Activated CD4-positive, alpha-beta T cell treated with anti-CD3 and anti-CD28 coated beads, Interleukin-2, Interleukin-4, amounts not matched to agents 100 ng/mL and 50 ng/mL, durations not matched to agents 16 hours and 8 hours (primary cell): Measurements from ENCODE around the gene CFAP46.
"Not testable (repeated sequence)": the region's sequence is repeated elsewhere in the genome, so short reads cannot be mapped to it uniquely, and the experiment has no call there.

ENCODE experiments used
- DNase-seq: peaks from one replicate; pipeline ENCODE4 v3.0.0-alpha.2; 2020; ENCODE audit warnings: low spot score

The CFAP46 gene

DNA sequence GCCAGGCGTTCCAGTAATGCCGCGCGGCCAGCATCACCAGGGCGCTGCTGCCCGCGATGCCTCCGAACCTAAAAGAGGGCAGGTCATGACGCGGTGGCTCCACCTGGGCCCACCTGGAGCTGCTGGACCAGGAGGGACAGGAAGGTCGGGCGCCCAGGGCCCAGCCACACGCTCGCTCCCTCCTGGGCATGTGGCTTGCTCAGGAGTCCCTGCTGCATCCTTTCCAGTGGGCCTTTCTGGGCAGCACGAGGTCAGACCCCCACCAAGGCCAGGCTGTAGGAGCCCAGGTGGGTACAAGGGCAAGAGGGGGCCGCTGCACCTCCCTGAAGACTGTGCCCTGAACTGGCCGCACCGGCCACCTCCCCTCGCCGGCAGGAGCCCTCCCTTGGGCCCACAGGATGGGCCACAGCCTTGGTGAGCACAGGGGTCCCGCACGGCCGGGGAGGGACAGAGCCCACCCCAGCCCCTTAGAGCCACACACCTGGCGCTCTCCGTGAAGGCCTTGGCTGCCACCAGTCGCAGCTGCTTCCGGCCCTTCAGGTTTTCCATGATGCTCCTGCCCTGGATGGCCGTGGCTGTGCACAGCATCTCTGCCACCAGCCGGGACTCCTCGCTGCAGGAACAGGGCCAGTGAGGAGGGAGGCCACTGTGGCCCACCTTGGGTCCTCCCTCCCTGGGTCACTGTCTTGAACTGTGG lies 43.2 kb downstream of the CFAP46 start:
- DNase-seq: no peak

DNA sequence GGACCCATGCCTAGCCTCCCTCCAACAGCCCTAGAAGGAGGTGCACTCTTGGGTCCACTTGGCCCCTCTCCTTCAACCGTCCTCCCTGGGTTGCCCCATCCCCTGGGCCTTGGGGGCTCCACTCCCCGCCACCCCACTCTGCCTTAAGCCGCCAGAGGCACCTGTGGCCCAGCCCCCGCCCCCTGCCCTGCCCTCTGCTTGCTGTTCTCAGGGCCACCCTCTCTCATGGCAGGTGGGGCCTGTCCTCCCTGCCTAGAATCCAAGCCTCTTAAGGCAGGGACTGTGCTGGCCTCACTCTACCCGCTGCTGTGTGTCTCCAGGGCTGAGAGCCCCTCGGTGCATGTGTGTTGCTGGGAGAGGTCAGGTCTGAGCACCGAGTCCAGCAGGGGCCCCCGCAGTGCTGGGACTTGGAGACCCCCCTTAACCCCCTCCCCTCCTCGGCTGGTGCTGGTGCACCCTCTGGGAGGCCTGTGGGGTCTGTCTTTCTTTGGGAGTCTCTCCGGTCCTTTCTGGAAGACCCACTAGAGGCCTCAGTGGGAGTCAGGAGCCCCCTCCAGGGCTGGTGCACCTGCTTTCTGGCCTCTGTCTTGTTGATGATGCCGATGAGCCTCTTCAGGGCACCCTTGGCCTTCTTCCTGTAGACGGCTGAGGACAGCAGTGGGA lies 43.8 kb downstream of the CFAP46 start:
- no peak for DNase-seq

DNA sequence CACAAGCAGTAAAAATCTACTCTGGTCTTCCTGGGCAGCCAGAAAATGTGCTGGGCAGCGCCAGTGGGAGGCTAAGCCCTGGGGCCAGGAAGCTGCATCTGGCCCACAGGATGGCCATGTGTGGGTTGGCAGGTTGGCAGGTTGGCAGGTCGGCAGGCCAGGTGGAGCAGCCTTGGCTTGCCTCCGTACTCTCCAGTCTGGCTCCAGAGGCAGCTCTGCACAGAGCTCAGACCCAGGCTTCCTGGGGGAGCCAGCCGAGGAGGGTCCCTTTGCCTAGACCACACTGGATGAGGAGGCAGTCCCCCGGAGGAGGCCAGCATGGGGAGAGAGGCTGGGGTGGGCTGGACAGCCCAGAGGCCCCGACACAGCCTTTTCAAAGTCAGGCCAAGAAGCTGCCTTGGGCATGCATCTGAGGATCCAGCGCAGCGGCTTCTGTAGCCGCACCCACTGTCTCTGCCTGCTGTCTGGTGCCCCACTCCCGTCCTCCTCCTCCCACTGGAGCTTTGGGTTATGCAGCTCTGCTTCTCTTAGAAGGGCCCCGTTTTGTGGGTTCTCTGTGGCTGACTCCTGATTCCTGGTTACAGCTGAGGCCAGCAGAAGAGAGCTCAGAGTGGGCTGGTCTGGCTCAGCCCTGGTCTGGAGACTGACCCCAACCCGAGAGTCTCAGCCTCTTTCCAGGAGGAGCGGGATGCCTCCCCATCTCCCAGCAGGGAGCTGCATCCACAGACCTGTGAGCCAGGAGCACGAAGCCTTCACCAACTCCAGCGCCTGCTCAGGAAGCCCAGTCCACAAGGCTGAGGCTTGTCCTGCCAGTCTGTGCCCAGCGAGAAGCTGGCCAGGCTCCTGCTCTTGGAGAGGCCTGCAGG lies 44.6 kb downstream of the CFAP46 start:
- no peak for DNase-seq

DNA sequence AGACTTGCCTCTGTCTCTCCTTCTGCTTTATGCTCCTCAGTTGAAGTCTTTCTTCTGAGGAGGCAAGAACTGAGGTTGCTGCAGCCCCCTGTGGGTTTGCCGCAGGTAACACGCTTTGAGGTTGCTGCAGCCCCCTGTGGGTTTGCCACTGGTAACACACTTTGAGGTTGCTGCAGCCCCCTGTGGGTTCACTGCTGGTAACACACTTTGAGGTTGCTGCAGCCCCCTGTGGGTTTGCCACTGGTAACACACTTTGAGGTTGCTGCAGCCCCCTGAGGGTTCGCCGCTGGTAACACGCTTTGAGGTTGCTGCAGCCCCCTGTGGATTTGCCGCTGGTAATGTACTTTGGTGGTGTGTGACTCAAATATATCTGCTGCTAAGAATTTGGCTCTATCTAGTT lies 48.6 kb downstream of the CFAP46 start:
- DNase-seq: not testable (repeated sequence)

DNA sequence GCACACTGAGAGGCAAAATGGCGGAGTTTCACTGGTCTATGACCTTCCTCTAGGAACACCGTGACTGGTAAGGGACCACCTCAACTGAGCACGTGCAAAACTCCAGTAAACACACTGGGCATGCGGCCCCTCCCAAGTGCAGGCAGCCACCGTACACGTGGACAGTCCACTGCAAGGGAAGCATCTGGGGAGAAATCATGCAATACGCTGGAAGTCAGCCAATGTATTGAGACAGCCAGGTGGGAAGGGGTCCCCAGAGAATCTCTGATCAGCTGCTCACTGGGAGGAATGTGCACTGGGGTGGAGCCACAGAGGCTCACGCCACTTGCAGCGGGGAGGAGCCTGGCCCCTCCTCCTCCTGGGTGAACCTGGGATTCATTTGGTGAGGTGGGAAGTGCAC lies 49.3 kb downstream of the CFAP46 start:
- no peak for DNase-seq

DNA sequence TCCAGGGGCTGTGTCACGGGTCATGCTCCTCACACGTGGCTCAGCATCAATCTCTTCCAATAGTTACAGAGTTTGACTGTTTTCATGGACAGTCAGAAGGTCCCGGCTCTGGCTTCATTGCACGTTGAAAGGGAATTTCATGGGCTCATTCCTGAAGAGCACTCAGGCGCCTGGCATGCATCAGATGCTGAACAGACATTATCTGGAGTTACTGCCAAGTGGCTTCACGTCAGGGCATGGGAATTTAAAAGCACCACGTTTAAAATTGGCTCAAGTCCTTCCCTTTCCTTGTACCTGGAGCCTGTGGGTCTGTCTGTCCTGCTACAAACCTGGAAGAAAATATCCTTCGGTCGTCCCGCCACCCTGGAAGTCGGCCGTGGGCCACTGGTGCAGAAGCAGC lies 50.4 kb downstream of the CFAP46 start:
- no peak for DNase-seq

DNA sequence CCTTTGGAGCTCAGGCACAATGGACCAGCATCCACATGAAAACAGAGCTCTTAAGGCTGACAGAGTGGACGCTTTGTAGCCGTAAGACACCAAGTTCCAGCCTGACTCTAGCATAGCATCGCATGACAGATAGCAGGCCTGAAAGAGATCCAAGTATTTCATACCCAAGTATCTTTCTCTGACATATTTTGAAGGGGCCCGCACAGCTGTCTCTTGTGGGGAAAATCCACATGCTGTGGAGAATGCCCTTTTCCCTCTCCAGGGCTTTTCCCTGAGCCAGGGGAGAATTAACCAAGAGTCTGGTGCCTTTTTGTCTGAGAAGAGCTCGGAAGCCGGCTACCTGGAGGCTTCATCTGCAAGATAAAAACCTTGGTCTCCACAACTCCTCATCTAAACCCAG lies 51.0 kb downstream of the CFAP46 start:
- DNase-seq: no peak

DNA sequence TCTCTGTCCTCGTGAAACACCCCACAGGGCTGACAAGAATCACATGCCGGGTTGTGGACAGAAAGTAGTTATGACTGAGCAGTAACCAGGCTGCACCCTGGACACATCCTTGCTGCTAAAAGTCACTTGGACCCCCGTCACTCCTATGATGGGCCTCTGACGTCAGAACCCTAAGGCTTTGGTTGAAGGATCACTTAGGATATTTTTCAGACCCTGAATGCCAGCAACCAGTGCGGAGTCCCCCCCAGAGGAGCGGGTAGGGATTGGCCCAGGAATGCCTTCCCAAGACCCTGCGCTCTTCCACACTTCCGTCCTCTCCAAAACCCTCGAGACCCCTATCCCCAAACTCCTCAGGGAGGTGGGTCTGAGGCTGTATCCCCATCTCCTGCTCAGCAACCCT lies 52.1 kb downstream of the CFAP46 start:
- DNase-seq: no peak

DNA sequence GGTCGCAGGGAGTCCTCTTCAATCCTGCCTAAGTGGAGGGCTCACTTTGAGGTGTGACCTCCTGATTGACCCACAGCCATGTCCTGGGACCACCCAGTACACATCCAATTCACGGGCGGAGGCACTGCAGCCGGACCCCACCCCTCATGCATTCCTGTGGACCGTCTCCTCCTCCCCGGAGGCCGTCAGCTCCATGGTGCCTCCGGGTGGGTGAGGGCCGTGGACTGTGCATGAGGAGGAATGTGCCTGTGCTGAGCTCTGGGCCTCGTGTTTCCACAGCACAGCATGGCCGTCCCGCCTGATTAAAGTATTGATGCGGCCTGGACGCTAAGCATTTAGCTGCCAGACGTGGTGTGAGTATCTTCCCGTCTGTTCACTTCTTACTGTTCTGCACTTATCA lies 52.8 kb downstream of the CFAP46 start:
- no peak for DNase-seq

DNA sequence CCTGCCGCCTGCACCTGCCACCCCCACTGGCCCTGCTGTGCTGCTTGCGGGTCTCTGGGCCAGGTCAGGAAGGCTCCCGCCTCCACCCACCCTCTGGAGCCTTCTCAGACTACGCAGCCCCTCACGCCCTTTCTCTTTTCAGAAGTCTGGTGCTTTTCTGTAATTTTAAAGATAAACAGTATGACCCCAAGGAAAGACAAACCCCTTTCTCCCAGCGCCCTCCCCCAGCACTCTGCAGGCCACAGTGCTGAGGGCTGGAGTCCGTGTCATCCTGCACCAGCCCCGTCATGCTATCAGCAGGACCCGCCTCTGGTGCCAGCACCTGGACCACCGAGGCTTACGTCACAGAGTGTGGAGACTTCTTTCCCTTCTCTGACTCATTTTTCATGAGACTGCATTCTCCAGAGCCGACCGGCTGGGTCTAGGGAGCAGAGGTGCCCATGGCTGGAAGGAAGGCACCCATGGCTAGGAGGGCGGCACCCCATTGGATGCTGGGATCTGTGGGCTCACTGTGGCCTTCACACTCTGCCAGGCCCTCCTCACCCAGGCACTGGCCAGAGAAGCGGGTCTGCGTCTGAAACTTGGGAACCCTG lies 53.4 kb downstream of the CFAP46 start:
- no peak for DNase-seq

DNA sequence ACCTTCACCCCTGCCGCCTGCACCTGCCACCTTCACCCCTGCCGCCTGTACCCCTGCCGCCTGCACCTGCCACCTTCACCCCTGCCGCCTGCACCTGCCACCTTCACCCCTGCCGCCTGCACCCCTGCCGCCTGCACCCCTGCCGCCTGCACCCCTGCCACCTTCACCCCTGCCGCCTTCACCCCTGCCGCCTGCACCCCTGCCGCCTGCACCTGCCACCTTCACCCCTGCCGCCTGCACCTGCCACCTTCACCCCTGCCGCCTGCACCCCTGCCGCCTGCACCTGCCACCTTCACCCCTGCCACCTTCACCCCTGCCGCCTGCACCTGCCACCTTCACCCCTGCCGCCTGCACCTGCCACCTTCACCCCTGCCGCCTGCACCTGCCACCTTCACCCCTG lies 53.9 kb downstream of the CFAP46 start:
- not testable (repeated sequence) for DNase-seq

DNA sequence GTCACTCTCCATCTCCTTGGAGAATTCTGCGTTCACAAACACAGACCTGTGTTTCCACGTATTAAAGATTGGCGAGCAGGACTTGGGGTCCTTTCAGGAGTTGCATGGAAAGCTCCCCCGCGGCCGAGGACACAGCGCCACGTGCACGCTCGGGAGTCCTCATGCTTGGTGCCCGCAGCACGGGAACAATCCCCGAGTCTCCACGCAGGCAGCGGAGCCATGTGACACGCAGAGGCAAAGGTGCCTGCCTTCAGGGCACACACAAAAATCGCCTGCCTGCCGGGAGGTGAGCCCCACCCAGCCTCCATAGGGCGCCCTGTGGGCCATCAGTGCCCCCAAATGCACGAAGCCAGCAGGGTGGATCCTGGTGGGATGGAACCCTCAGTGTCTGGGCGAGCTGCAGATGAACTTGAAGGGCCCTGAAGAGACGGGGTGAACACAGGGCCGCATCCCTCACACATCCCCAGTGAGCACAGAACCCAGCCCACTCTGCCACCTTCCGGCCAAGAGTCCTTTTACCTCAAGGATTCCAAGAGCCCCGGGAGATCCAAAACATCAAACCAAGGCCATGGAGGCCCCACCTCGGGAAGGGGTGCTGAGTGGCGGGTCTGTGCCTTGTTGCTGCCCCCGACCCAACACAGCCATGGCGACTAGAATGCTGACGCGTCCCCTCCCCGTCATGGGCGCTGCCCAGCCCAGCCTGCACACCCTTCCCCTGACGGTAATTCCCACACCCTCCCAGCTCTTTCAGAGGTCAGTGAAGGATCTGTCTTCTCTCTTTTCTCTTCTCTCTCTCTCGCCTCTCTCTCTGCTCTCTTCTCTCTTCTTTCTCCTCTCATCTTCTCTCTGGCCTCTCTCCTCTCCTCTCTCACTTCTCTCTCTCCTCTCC lies 55.9 kb downstream of the CFAP46 start:
- no peak for DNase-seq

DNA sequence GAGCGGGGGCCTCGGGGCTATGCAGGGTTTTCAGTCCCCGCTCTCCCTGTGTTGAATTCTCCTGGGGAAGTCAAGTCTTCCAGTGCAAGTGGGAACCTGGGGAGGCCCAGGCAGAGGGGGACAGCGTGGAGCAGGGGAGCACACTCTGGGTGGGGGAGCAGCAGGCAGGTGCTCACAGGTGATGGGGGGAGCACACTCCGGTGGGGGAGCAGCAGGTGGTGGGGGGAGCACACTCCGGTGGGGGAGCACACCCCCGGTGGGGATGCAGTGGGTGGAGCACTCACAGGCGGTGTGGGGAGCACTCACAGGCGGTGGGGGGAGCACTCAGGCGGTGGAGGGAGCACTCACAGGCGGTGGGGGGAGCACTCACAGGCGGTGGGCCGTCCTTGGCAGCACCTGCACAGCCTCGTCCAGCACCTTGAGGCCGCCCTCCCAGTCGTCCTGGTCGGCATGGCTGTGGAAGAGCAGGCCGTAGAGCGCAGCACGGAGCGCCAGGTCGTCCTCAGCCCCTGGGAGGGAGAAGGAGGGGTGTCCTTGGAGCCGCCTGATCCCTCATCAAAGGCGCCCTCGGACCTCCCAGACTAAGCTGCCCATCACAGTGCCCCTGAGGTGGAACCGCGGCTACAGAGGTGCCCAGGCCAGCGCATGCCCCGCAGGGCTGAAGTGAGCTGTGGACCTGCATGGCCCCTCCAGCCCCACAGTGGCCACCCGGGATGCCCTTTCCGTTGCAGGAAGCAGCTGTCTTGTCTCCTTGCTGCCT lies 56.7 kb downstream of the CFAP46 start:
- DNase-seq: no peak

DNA sequence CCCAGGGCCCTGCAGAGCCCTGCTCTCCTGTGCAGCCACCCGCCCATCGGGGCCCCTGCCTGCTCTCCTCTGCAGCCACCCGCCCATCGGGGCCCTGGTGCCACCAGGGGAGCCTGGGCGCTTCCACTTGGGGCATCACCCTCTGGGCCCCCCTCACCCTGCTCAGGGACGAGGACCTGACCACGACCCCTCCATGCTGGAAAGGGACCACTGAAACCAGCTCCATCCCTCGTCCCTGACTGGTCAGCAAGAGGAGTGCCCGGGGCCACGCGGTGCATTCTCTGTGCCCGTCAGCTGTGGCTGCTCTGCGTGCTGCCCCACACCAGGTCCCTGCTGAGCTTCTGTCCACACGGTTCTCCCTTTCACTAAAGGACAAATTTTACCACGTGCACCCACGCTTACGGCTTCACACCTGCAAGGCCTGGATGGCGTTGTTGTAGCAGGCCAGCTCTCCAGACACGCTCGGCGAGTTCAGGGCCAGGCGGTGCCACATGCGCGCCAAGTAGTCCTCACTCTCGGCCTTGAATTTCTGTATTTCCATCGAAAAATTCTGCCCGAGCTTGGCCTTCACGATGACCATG lies 57.6 kb downstream of the CFAP46 start:
- no peak for DNase-seq

DNA sequence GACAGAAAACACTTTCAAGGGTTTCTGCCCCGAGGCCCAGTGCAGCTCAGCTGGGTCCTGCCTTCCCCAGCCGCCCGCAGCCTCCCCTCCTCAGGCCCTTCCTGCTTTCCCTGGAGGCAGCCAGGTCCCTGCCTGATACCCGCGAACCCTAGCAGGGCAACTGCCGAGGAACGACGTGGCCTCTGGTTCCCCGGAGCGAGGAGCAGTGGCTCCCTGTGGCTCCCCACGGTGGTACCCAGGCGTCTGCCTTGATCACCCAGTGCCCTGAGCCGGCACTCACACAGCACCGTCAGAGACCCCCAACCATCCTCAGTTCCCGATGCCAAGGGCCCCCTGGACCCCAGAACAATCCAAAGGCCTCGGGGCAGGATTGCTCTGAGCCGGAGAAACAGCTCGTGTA lies 58.3 kb downstream of the CFAP46 start:
- DNase-seq: no peak

DNA sequence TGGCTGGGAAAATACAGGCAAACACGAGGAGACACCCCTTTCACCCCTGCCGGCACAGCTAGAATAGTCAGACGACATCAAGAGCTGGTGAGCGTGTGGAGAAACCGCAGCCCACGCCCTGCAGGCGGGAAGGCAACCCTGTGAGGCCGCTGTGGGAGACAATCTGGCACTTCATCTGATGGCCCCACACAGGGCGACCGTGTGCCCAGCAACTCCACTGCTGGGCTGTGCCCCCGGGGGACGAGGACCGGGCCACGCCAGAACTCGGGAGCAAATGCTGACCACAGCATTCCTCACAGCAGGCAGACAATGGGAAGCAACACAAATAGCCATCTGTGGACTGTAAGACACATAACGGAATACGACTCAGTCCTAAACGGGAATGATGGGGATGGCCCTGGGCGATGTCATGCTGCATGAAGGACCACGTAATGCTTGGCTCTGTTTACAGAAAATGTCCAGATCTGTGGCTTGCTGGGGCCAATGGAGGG lies 58.9 kb downstream of the CFAP46 start:
- no peak for DNase-seq

DNA sequence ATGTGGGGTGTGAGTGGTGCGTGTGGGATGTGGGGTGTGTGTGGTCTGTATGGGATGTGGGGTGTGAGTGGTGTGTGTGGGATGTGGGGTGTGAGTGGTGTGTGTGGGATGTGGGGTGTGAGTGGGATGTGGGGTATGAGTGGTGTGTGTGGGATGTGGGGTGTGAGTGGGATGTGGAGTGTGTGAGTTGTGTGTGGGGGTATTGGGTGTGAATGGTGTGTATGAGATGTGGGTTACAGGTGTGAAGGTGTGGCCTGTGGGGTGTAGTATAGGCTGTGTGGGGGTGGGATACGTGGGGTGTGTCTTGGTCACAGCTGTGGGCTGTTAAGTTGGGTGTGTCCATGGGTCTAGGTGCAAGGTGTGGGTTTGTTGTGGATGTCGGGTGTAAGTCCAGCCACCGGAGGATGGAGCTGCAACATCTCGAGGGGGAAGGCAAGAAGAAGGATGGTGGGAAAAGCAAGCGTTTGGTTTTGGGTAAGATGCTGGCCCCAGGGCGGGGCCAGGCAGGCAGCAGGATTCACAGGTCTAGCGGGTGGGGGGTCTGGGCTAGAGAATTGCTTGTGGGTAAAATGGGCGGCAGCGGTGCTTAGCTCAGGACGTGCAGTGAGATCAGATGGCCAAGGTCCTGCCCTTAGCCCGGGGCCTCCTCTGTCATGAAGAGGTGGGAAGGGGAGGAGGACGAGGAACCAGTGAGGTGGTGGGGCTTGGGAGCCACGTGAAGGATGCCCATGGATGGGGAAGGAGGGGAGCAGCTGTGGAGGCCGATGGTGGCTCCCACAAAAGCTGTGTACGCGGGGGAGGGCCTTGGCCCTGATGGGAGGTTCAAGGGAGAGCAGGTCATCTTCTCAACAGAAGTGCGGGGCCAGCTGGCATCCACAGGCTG lies 60.1 kb downstream of the CFAP46 start:
- DNase-seq: no peak

DNA sequence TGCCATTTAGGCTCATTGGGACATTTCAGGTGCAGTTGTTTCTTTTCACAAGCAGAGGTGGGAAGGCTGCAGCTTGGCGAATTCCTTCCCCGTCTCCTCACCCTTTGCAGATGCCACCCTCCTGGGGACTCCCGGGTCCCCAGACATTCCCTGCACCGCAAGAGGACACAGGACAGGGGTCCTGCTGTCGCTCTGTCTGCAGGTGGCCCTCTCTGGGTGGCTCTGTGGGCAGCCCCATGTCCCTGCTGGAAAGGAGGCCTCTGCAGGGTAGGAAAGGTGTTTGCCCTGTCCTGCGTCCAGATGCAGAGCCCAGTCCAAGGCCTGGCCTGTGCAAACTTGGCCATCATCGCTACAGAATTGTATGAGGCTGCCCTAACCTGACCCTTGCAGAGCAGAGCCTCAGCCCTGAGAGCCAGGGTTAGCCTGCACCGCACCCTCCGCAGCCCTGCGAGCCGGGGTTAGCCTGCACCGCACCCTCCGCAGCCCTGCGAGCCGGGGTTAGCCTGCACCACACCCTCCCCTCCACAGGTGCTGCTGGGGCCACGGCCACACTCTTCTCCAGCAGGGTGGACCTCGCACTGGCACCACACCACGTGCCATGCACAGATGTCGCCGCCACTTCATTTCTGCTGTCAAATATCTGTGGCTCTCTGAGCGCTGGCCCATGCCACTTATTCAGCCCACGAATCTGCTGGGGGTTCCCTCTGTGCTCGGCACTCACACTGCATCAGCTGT lies 61.0 kb downstream of the CFAP46 start:
- no peak for DNase-seq
